Colonic mucosa (tissue), 4 donors: ENCODE results near the gene CGB1. TPM values are rescaled to one million over a fixed set of nuclear protein-coding genes. Genes with fewer than 3 reads are reported as not detected.
"Not testable (repeated sequence)": the region's sequence is repeated elsewhere in the genome, so short reads cannot be mapped to it uniquely, and the experiment has no call there.

Experiments used
- DNase-seq: peaks from one replicate; pipeline ENCODE4 v3.0.0-alpha.2; 2020
- H3K27ac ChIP-seq: fragments of 200-600 bp; one replicate; pipeline ENCODE4 v1.8.0; 2021
- H3K27me3 ChIP-seq: fragments of 200-600 bp; one replicate; pipeline ENCODE4 v1.8.0; 2021
- H3K36me3 ChIP-seq: fragments of 200-600 bp; one replicate; pipeline ENCODE4 v1.8.0; 2021
- H3K4me1 ChIP-seq: fragments of 200-600 bp; one replicate; pipeline ENCODE4 v1.8.0; 2021; ENCODE audit warnings: mild to moderate bottlenecking
- H3K4me3 ChIP-seq: fragments of 200-600 bp; one replicate; pipeline ENCODE4 v1.8.0; 2021
- H3K9ac ChIP-seq, 2 donors: one replicate each; pipeline ENCODE4 v1.7.0; 2013; ENCODE audit warnings: control low read depth in 2 of 2, low read depth in 2 of 2, low read length in 2 of 2
- H3K9me3 ChIP-seq: fragments of 200-600 bp; one replicate; pipeline ENCODE4 v1.8.0; 2021
- intact Hi-C: fragments of 100-400 bp; cut with DNase I; formaldehyde crosslinking; loops from one replicate; pipeline ENCODE4 v1.14.1; 2022
- total RNA-seq, 2 donors: library from RNA; stranded (reverse); fragmentation: NEBNext Ultra II Directional in 1 of 2; extraction: Animal tissue kit (Norgen Biotek cat#: 25700) in 1 of 2; gene quantifications; one replicate each; pipeline ENCODE4 v1.2.1, GENCODE V29; 2021
- TF ChIP-seq, protein P1 (sequence below): fragments of 200-600 bp; IDR thresholded peaks from one replicate; pipeline ENCODE4 v1.8.0; 2022; ENCODE audit warnings: antibody characterized with exemption, mild to moderate bottlenecking
- donor health status: healthy.
- donor health status: DM: no; HTN: no; CAD: no.
- donor health status: DM: no; HTN: no; CAD: no.

The CGB1 gene
- total RNA-seq, 2 donors from 2014 or later, result not detected

DNA sequence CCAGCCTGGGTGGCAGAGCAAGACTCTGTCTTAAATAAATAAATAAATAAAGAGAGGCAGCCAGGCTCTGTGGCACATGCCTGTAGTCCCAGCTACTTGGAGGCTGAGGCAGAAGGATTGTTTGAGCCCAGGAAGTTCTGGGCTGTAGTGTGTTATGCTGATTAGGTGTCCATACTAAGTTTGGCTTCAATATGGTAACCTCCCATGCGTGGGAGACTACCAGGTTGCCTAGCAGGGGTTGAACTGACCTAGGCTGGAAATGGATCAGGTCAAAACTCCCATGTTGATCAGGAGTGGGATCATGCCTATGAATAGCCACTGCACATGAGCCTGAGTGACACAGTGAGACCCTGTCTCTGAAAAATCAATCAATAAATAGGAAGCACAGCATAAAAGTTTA lies 44.6 kb upstream of the CGB1 start:
- H3K9me3 ChIP-seq, result no peaks in the 10 kb centered on the region
- H3K36me3 ChIP-seq, result no peaks in the 10 kb centered on the region
- H3K27ac ChIP-seq, result no peak overlapping the region
- intact Hi-C loops, result no loop called here
- H3K4me3 ChIP-seq, result no peak overlapping the region
- H3K9ac ChIP-seq, result no peak overlapping the region
- DNase-seq, result no peak
- TF ChIP-seq, protein P1, sequence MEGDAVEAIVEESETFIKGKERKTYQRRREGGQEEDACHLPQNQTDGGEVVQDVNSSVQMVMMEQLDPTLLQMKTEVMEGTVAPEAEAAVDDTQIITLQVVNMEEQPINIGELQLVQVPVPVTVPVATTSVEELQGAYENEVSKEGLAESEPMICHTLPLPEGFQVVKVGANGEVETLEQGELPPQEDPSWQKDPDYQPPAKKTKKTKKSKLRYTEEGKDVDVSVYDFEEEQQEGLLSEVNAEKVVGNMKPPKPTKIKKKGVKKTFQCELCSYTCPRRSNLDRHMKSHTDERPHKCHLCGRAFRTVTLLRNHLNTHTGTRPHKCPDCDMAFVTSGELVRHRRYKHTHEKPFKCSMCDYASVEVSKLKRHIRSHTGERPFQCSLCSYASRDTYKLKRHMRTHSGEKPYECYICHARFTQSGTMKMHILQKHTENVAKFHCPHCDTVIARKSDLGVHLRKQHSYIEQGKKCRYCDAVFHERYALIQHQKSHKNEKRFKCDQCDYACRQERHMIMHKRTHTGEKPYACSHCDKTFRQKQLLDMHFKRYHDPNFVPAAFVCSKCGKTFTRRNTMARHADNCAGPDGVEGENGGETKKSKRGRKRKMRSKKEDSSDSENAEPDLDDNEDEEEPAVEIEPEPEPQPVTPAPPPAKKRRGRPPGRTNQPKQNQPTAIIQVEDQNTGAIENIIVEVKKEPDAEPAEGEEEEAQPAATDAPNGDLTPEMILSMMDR, result no peak
- H3K4me1 ChIP-seq, result peaks cover under 1% of the 10 kb centered on the region
- H3K27me3 ChIP-seq, result no peaks in the 10 kb centered on the region

DNA sequence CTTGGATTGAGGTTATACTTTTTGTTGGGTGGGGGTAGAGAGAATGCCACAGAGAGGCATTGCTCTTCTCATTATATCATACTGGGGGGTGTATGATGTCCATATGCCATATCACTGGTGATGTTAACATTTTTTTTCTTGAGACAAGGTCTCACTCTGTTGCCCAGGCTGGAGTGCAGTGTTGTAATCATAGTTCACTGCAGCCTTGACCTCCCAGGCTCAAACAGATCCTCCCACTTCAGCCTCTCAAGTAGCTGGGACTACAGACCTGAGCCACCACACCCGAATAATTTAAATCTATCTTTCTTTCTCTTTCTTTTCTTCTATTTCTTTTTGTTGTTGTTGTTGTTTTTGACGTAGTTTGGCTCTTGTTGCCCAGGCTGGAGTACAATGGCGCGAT lies 43.7 kb upstream of the CGB1 start:
- H3K27me3 ChIP-seq, result no peaks in the 10 kb centered on the region
- intact Hi-C loops, result no loop called here
- DNase-seq, result no peak
- H3K36me3 ChIP-seq, result no peaks in the 10 kb centered on the region
- H3K9ac ChIP-seq, result no peak overlapping the region
- TF ChIP-seq, protein P1, result no peak
- no peak overlapping the region for H3K4me3 ChIP-seq
- no peaks in the 10 kb centered on the region for H3K4me1 ChIP-seq
- H3K27ac ChIP-seq, result no peak overlapping the region
- H3K9me3 ChIP-seq, result no peaks in the 10 kb centered on the region

DNA sequence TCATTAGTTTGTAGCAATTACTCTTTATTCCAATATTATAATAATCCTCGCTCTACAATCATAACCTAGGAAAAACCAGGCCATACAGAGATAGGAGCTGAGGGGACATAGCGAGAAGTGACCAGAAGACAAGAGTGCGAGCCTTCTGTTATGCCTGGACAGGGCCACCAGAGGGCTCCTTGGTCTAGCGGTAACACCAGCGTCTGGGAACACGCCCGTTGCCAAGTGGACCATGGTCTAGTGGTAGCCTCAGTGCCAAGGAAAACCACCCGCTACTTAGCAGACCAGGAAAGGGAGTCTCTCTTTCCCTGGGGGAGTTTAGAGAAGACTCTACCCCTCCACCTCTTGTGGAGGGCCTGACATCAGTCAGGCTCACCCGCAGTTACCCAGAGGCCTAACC lies 38.2 kb upstream of the CGB1 start:
- H3K27me3 ChIP-seq, result peaks cover 37% of the 10 kb centered on the region
- TF ChIP-seq, protein P1, result peak; percentile 72
- H3K9me3 ChIP-seq, H3K4me1 ChIP-seq, H3K27ac ChIP-seq, H3K9ac ChIP-seq, intact Hi-C loops, H3K4me3 ChIP-seq, H3K36me3 ChIP-seq: not testable (repeated sequence)
- DNase-seq, result peak; percentile 74

DNA sequence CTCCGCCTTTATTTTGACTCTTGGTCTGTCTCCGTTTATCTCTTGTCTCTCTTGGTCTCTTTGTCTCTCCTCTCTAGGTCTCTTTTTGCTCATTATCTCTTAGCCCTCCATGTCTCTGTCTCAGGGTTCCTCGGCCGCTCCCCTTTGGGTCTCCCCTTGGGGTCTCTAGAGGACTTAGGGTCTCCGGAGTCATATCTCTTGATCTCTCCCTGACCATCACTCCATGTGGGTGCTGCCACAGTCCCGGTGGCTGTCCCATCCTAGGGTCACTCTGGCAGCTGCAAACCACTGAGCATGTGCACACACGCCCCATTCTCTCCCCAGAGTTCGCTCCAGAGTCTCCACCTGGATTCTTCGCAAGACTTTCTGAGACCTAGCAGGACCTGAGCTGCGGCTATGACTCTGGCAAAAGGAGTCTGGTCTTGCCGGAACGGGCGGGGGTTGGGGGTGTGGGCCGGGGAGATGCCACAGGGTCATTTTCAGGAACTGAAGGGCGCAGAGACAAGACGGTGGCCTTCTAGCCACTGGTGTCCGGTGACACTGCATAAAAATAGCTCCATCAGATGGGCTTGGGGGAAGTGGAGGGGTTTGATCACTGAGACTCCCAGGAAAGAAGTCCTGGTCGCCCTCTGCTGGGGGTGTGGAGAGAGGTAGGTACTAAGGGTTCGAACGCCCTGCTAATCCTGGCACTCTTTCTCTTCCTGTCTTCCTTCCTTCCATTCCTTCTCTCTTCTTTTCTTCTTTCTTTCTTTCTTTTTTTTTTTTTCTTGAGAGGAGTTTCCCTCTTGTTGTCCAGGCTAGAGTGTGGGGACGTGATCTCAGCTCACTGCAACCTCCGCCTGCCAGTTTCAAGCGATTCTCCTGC lies 37.1 kb upstream of the CGB1 start:
- TF ChIP-seq, protein P1, result no peak
- intact Hi-C loops, result no loop called here
- peaks cover 37% of the 10 kb centered on the region for H3K27me3 ChIP-seq

DNA sequence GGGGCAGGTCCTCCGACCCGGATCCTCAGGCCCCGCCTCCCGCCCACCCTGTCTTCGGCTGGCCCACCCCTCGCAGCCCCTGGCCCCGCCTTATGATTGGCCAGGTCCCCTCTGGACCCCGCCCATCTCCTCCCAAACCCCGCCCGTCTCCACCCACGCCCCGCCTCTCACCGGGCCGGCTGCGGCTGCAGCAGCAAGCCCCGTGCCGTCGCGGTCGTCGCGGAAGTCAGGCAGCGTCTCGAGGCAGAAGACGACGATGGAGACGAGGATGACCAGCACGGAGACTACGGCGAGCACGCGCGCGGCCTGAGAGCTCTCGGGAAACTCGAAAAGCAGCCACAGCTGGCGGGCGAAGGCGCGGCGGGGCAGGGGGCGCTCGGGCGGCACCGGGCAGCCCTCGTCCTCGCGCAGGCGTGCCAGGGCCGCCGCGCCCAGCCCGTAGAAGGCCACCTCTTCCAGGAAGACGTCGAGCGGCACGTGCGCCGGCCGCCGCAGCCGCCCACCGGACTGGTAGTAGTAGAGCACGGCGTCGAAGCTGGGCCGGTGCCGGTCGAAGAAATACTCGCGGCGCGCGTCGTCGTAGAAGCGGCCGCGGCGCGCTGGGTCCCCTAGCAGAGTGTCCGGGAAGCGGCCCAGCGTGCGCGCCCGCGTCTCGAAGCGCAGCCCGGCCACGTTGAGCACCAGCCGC lies 35.3 kb upstream of the CGB1 start:
- intact Hi-C loops, result no loop called here
- no peak overlapping the region for H3K9ac ChIP-seq
- H3K4me1 ChIP-seq, result no peaks in the 10 kb centered on the region
- TF ChIP-seq, protein P1, result no peak
- no peak for DNase-seq
- peaks cover 43% of the 10 kb centered on the region for H3K27me3 ChIP-seq
- H3K36me3 ChIP-seq, result no peaks in the 10 kb centered on the region
- H3K4me3 ChIP-seq, result no peak overlapping the region
- no peaks in the 10 kb centered on the region for H3K9me3 ChIP-seq
- no peak overlapping the region for H3K27ac ChIP-seq

More for the DNA sequence above, 37.1 kb upstream of the CGB1 start:
- H3K4me3 ChIP-seq, result no peak overlapping the region
- no peak overlapping the region for H3K27ac ChIP-seq
- no peaks in the 10 kb centered on the region for H3K4me1 ChIP-seq
- no peak for DNase-seq
- H3K9ac ChIP-seq, result no peak overlapping the region
- no peaks in the 10 kb centered on the region for H3K36me3 ChIP-seq
- no peaks in the 10 kb centered on the region for H3K9me3 ChIP-seq
